ENCODE results near the gene PAPPA2. TPM values are rescaled to one million over a fixed set of nuclear protein-coding genes. Genes with fewer than 3 reads are reported as not detected.

PAPPA2 gene
- total and polyA plus RNA-seq, 9 donors: 0.01 to 0.69 (median 0.32) TPM; not detected in 4

GRCh38 chr1:176696689-176697088 is 233.7 kb downstream of the PAPPA2 start:
- Histone ChIP-seq H3K9me3 (no peaks in the 10 kb centered on the region), H3K36me3 (no peaks in the 10 kb centered on the region), H3K4me1 (ENCODE audit: insufficient read depth) (no peaks in the 10 kb centered on the region), H3K27me3 (no peaks in the 10 kb centered on the region), H3K27ac (no peak overlapping the region), H3K4me3 (no peak overlapping the region)
- 39 to 57% (median 52%) methylated on average over 1 of the region's 1 CpG for WGBS, 3 donors
- intact Hi-C loops (cut with DNase I): no loop called here
- no peak for DNase-seq
- TF ChIP-seq CTCF (IDR thresholded peaks at IDR 0.05): no peak
- no peak for TF ChIP-seq POLR2A (IDR thresholded peaks at IDR 0.05)
- no peak for TF ChIP-seq EP300 (IDR thresholded peaks at IDR 0.05)

GRCh38 chr1:176699821-176700220 is 236.8 kb downstream of the PAPPA2 start:
- Histone ChIP-seq H3K4me1 (ENCODE audit: insufficient read depth) (no peaks in the 10 kb centered on the region), H3K4me3 (no peak overlapping the region), H3K9me3 (no peaks in the 10 kb centered on the region), H3K27me3 (no peaks in the 10 kb centered on the region), H3K27ac (no peak overlapping the region), H3K36me3 (no peaks in the 10 kb centered on the region)
- DNase-seq: no peak
- intact Hi-C loops (cut with DNase I): loop anchor here in 1 of 4 donors (5.0 kb wide), 1 partner anchor 422 kb away; no protein-coding TSS in a partner anchor
- 83 to 84% (median 84%) methylated on average over 2 of the region's 2 CpGs for WGBS, 3 donors
- TF ChIP-seq EP300 (IDR thresholded peaks at IDR 0.05) (no peak), POLR2A (IDR thresholded peaks at IDR 0.05) (no peak), CTCF (IDR thresholded peaks at IDR 0.05) (no peak)

GRCh38 chr1:176701151-176701866 is 238.3 kb downstream of the PAPPA2 start:
- H3K4me1 ChIP-seq (ENCODE audit: insufficient read depth): no peaks in the 10 kb centered on the region
- H3K27ac ChIP-seq: no peak overlapping the region
- no peak overlapping the region for H3K4me3 ChIP-seq
- intact Hi-C loops (cut with DNase I): loop anchor here in 1 of 4 donors (5.0 kb wide), 1 partner anchor 421 kb away; no protein-coding TSS in a partner anchor
- H3K36me3 ChIP-seq: no peaks in the 10 kb centered on the region
- H3K9me3 ChIP-seq: no peaks in the 10 kb centered on the region
- no peak for TF ChIP-seq CTCF (IDR thresholded peaks at IDR 0.05)
- no peak for TF ChIP-seq EP300 (IDR thresholded peaks at IDR 0.05)
- TF ChIP-seq POLR2A (IDR thresholded peaks at IDR 0.05): no peak
- 70 to 83% (median 73%) methylated on average over 3 of the region's 3 CpGs for WGBS, 3 donors
- no peak for DNase-seq
- no peaks in the 10 kb centered on the region for H3K27me3 ChIP-seq

- 52 to 64% (median 53%) methylated on average over 3 of the region's 3 CpGs for WGBS, 3 donors
- TF ChIP-seq CTCF (IDR thresholded peaks at IDR 0.05) (no peak), POLR2A (IDR thresholded peaks at IDR 0.05) (no peak), EP300 (IDR thresholded peaks at IDR 0.05) (no peak)
- no peaks in the 10 kb centered on the region for H3K9me3 ChIP-seq
- H3K36me3 ChIP-seq: no peaks in the 10 kb centered on the region
- no peak for DNase-seq
- no peaks in the 10 kb centered on the region for H3K4me1 ChIP-seq (ENCODE audit: insufficient read depth)
- H3K27me3 ChIP-seq: no peaks in the 10 kb centered on the region
- no peak overlapping the region for H3K27ac ChIP-seq
- intact Hi-C loops (cut with DNase I): loop anchor here in 1 of 4 donors (5.0 kb wide), 1 partner anchor 419 kb away; no protein-coding TSS in a partner anchor
- H3K4me3 ChIP-seq: no peak overlapping the region
Observed at GRCh38 chr1:176702901-176703300, 239.9 kb downstream of the PAPPA2 start.
